Mesenchymal stem cell (in vitro differentiated cells and primary cell): ENCODE results near the gene DPEP1.

Experiments used
- DNase-seq: peaks from one replicate; pipeline ENCODE4 v3.0.0-alpha.2; 2013
- H2AFZ ChIP-seq: one replicate; pipeline ENCODE4 v1.6.1; 2013; ENCODE audit warnings: low read depth, mild to moderate bottlenecking, control low read depth, inconsistent platforms, low read length, moderate library complexity
- H2AK5ac ChIP-seq: 2 replicates; pipeline ENCODE4 v1.6.1; 2013; ENCODE audit warnings: low read length, moderate library complexity, mild to moderate bottlenecking, inconsistent platforms; ENCODE audit not compliant: severe bottlenecking
- H2BK120ac ChIP-seq: one replicate; pipeline ENCODE4 v1.6.1; 2013; ENCODE audit warnings: low read depth, mild to moderate bottlenecking, inconsistent platforms, low read length, moderate library complexity
- H2BK12ac ChIP-seq, 2 experiments: one replicate each; pipeline ENCODE4 v1.6.1; 2013; ENCODE audit warnings: inconsistent platforms in 2 of 2, low read length in 2 of 2, mild to moderate bottlenecking in 2 of 2, moderate library complexity in 2 of 2, control low read depth in 1 of 2
- H2BK15ac ChIP-seq: one replicate; pipeline ENCODE4 v1.6.1; 2013; ENCODE audit warnings: mild to moderate bottlenecking, low read depth, inconsistent platforms; ENCODE audit not compliant: poor library complexity, severe bottlenecking
- H2BK5ac ChIP-seq: 2 replicates; pipeline ENCODE4 v1.6.1; 2013; ENCODE audit warnings: low read depth, mild to moderate bottlenecking, low read length, control low read depth, inconsistent platforms; ENCODE audit not compliant: poor library complexity, severe bottlenecking
- H3K14ac ChIP-seq, 2 experiments: one replicate each; pipeline ENCODE4 v1.6.1; 2013; ENCODE audit warnings: inconsistent platforms in 2 of 2, low read length in 2 of 2, control low read depth in 1 of 2, mild to moderate bottlenecking in 1 of 2, moderate library complexity in 1 of 2
- H3K18ac ChIP-seq, 2 experiments: one replicate each; pipeline ENCODE4 v1.6.1; 2013; ENCODE audit warnings: inconsistent platforms in 2 of 2, low read length in 2 of 2, control low read depth in 1 of 2, low read depth in 1 of 2, mild to moderate bottlenecking in 1 of 2
- H3K23ac ChIP-seq, 2 experiments: one replicate each; pipeline ENCODE4 v1.6.1; 2013; ENCODE audit warnings: inconsistent platforms in 2 of 2, low read length in 2 of 2, mild to moderate bottlenecking in 2 of 2, moderate library complexity in 2 of 2, control low read depth in 1 of 2
- H3K27ac ChIP-seq: 2 replicates; pipeline ENCODE4 v1.5.1; 2013; ENCODE audit warnings: mild to moderate bottlenecking, moderate library complexity, low read length, control low read depth, inconsistent platforms; ENCODE audit not compliant: poor library complexity, severe bottlenecking
- H3K27me3 ChIP-seq, 2 experiments: 2 replicates each; pipeline versions ENCODE4 v1.6.1 to v1.7.0; 2013; ENCODE audit warnings: low read length in 2 of 2, mild to moderate bottlenecking in 2 of 2, moderate library complexity in 2 of 2, control low read depth in 1 of 2, inconsistent platforms in 1 of 2; ENCODE audit not compliant: control insufficient read depth in 1 of 2, insufficient read depth in 1 of 2
- H3K36me3 ChIP-seq, 2 experiments: 2 replicates each; pipeline versions ENCODE4 v1.6.1 to v1.7.0; 2013; ENCODE audit warnings: low read length in 2 of 2, control low read depth in 1 of 2, inconsistent platforms in 1 of 2, low read depth in 1 of 2, mild to moderate bottlenecking in 1 of 2; ENCODE audit not compliant: insufficient read depth in 2 of 2, control insufficient read depth in 1 of 2
- H3K4ac ChIP-seq, 2 experiments: one replicate each; pipeline ENCODE4 v1.6.1; 2013; ENCODE audit warnings: inconsistent platforms in 2 of 2, low read length in 2 of 2, mild to moderate bottlenecking in 2 of 2, moderate library complexity in 2 of 2, control low read depth in 1 of 2, low read depth in 1 of 2
- H3K4me1 ChIP-seq: 2 replicates; pipeline ENCODE4 v1.6.1; 2013; ENCODE audit warnings: low read depth, low read length, control low read depth; ENCODE audit not compliant: control insufficient read depth, insufficient read depth
- H3K4me2 ChIP-seq: 2 replicates; pipeline ENCODE4 v1.6.1; 2013; ENCODE audit warnings: low read length, mild to moderate bottlenecking, inconsistent platforms; ENCODE audit not compliant: poor library complexity, severe bottlenecking
- H3K4me3 ChIP-seq, 2 experiments: 2 replicates each; pipeline versions ENCODE4 v1.5.1 to v1.7.0; 2013; ENCODE audit warnings: low read length in 2 of 2, mild to moderate bottlenecking in 2 of 2, control low read depth in 1 of 2, low read depth in 1 of 2; ENCODE audit not compliant: insufficient read depth in 1 of 2
- H3K79me1 ChIP-seq: replicated peaks from 2 replicates; pipeline ENCODE4 v1.6.1; 2013; ENCODE audit warnings: mild to moderate bottlenecking, control low read depth, low read length, inconsistent platforms; ENCODE audit not compliant: poor library complexity, severe bottlenecking
- H3K9ac ChIP-seq: 2 replicates; pipeline ENCODE4 v1.7.0; 2013; ENCODE audit warnings: mild to moderate bottlenecking, low read length, moderate library complexity
- H3K9me3 ChIP-seq: 2 replicates; pipeline ENCODE4 v1.7.0; 2013; ENCODE audit warnings: mild to moderate bottlenecking, low read length; ENCODE audit not compliant: control insufficient read depth
- H4K8ac ChIP-seq: one replicate; pipeline ENCODE4 v1.6.1; 2013; ENCODE audit warnings: inconsistent platforms, mild to moderate bottlenecking, low read length, moderate library complexity
- H4K91ac ChIP-seq: one replicate; pipeline ENCODE4 v1.6.1; 2013; ENCODE audit warnings: mild to moderate bottlenecking, low read length, inconsistent platforms
- whole genome bisulfite sequencing: methylation state at CpG from one replicate; pipeline ENCODE4 v1.1.7; 2013; ENCODE audit warnings: mixed read lengths; 5-methylcytosine and 5-hydroxymethylcytosine counted together

The DPEP1 gene

DNA sequence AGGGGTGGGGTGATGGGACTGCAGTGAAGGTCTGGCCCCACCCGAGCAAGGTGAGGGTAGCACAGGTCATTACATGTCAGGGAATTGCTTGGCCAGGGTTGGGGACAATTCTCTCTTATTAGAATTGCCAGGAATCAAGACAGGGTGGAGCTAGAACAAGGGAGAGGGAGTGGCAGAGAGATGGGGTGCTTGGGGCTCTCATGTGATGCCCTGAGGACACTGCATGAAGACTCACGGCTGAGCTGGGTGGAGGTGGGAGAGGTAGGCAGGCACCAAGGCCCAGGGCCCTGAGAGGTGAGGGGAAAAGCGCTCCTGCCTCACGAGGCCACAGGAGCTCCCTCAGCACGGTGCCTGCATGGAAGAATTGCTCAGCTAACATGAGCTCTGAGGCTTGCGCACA is 3.6 kb downstream of the DPEP1 start:
- Histone ChIP-seq H3K9me3 (no peaks in the 10 kb centered on the region), H3K27ac (no peak overlapping the region), H2BK15ac (no peak overlapping the region), H3K36me3 (no peaks in the 10 kb centered on the region), H3K79me1 (no peaks in the 10 kb centered on the region), H3K9ac (no peak overlapping the region), H2BK5ac (no peak overlapping the region), H3K4me3 (no peak overlapping the region), H2BK120ac (no peak overlapping the region), H3K23ac (no peak overlapping the region), H4K91ac (no peak overlapping the region), H3K27me3 (peaks cover 20 to 69% of the 10 kb centered on the region in 2 experiments), H3K14ac (no peak overlapping the region), H2AK5ac (no peak overlapping the region), H3K4me1 (peaks cover 26% of the 10 kb centered on the region), H2AFZ (no peak overlapping the region), H3K4ac (no peak overlapping the region), H2BK12ac (no peak overlapping the region), H4K8ac (no peak overlapping the region), H3K4me2 (no peak overlapping the region), H3K18ac (no peak overlapping the region)
- no peak for DNase-seq
- whole genome bisulfite sequencing, result 74% methylated on average over 6 of the region's 6 CpGs

DNA sequence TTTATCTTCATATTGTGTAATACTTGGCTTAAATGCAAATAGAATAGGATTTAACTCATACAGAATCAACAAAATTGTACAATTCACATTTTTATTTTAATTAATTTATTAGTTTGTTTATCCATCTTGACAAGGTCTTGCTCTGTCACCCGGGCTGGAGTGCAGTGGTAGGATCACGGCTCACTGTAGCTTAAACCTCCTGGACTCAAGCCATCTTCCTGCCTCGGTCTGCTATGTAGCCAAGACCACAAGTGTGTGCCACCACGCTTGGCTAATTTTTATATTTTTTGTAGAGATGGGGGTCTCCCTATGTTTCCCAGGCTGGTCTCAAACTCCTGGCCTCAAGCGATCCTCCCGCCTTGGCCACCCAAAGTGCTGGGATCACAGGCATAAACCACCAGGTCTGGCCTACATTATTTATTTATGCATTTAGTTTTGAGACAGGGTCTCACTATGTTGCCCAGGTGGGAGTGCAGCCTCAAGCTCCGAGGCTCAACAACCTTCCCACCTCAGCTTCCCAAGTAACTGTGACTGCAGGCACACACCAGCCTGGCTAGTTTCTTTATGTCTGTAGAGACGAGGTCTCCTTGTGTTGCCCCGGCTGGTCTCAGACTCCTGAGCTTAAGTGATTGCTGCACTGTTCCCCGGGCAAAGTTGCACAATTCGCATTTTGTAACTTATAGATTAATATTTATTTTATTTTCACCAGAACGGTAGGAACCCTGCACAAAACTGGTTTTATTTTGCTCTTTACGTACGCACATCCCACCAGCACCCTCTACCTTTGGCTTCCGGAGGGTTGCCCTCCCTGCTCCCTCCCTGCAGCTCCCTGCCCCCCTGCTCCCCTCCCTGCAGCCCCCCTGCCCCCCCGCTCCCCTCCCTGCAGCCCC is 4.9 kb downstream of the DPEP1 start:
- Histone ChIP-seq H3K4me2 (no peak overlapping the region), H3K4me3 (no peak overlapping the region), H3K9ac (no peak overlapping the region), H3K23ac (no peak overlapping the region), H2BK5ac (no peak overlapping the region), H3K18ac (no peak overlapping the region), H3K27me3 (peaks cover 28 to 68% of the 10 kb centered on the region in 2 experiments), H4K91ac (no peak overlapping the region), H3K79me1 (no peaks in the 10 kb centered on the region), H2BK12ac (no peak overlapping the region), H2AK5ac (no peak overlapping the region), H3K4ac (no peak overlapping the region), H2AFZ (no peak overlapping the region), H2BK15ac (no peak overlapping the region), H3K27ac (no peak overlapping the region), H3K36me3 (no peaks in the 10 kb centered on the region), H4K8ac (no peak overlapping the region), H3K4me1 (peaks cover 24% of the 10 kb centered on the region), H2BK120ac (no peak overlapping the region), H3K14ac (no peak overlapping the region), H3K9me3 (no peaks in the 10 kb centered on the region)
- DNase-seq, result no peak
- WGBS, result 65% methylated on average over 14 of the region's 16 CpGs

- no peak overlapping the region for H3K14ac ChIP-seq
- no peaks in the 10 kb centered on the region for H3K36me3 ChIP-seq
- H3K4me1 ChIP-seq, result peaks cover 27% of the 10 kb centered on the region
- no peak overlapping the region for H2AFZ ChIP-seq
- DNase-seq, result no peak
- H3K27ac ChIP-seq, result no peak overlapping the region
- no peak overlapping the region for H3K9ac ChIP-seq
- H3K4me3 ChIP-seq, result no peak overlapping the region
- H3K9me3 ChIP-seq, result no peaks in the 10 kb centered on the region
- 48% methylated on average over 12 of the region's 12 CpGs for WGBS
- no peak overlapping the region for H3K4me2 ChIP-seq
- no peak overlapping the region for H4K91ac ChIP-seq
- no peak overlapping the region for H2AK5ac ChIP-seq
- H4K8ac ChIP-seq, result no peak overlapping the region
- H2BK5ac ChIP-seq, result no peak overlapping the region
- H3K4ac ChIP-seq, result no peak overlapping the region
- H2BK12ac ChIP-seq, result no peak overlapping the region
- H3K23ac ChIP-seq, result no peak overlapping the region
- no peak overlapping the region for H2BK120ac ChIP-seq
- no peak overlapping the region for H2BK15ac ChIP-seq
- H3K18ac ChIP-seq, result no peak overlapping the region
- no peaks in the 10 kb centered on the region for H3K79me1 ChIP-seq
- peaks cover 43 to 75% of the 10 kb centered on the region in 2 experiments for H3K27me3 ChIP-seq
Measured at GRCh38 chr16:89619840-89620239, 6.4 kb downstream of the DPEP1 start.

DNA sequence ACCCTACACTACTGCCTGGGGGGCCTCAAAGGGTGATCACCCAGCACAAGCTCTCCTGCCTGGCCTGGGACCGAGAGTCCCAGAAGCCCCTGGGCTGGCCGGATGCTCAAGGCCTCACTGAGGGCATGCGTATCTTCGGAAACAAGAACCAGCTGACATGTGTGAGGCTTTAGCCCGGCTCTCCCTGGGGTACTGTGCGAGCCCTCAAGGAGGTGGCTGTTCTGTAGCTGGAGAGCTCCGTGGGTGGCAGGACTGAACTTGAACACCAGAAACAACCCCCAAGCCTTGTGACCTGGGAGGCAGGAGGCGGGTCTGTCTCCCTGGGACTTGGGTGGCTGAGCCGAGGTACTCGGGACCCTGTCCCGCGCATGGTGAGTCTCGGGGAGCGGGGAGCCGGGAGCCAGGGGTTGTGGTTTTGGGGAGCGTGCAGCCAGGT is 7.0 kb downstream of the DPEP1 start:
- Histone ChIP-seq H3K36me3 (no peaks in the 10 kb centered on the region), H3K4me1 (peaks cover 27% of the 10 kb centered on the region), H2AK5ac (no peak overlapping the region), H2AFZ (no peak overlapping the region), H4K91ac (no peak overlapping the region), H2BK12ac (no peak overlapping the region), H3K9ac (no peak overlapping the region), H3K4ac (no peak overlapping the region), H3K23ac (no peak overlapping the region), H2BK120ac (no peak overlapping the region), H3K27ac (no peak overlapping the region), H4K8ac (no peak overlapping the region), H2BK15ac (no peak overlapping the region), H3K27me3 (peaks cover 48 to 75% of the 10 kb centered on the region in 2 experiments), H3K4me2 (no peak overlapping the region), H3K4me3 (no peak overlapping the region), H3K14ac (no peak overlapping the region), H2BK5ac (no peak overlapping the region), H3K79me1 (no peaks in the 10 kb centered on the region), H3K9me3 (no peaks in the 10 kb centered on the region), H3K18ac (no peak overlapping the region)
- WGBS, result 80% methylated on average over 16 of the region's 16 CpGs
- no peak for DNase-seq
